DMS79 treated with DMSO at 0.1 percent for 48 hours (cell line): ENCODE results near the gene SBF2.
"Not testable (repeated sequence)": the region's sequence is repeated elsewhere in the genome, so short reads cannot be mapped to it uniquely, and the experiment has no call there.

Experiments used
- DNase-seq: peaks from one replicate; lab custom pipeline; 2025; lab: John Stamatoyannopoulos, UW

The SBF2 gene

GRCh38 chr11:9952511-9953196, 341.4 kb downstream of the SBF2 start:
- DNase-seq: no peak

GRCh38 chr11:9951807-9952206, 342.2 kb downstream of the SBF2 start:
- DNase-seq: no peak

GRCh38 chr11:9950462-9950861, 343.6 kb downstream of the SBF2 start:
- no peak for DNase-seq

GRCh38 chr11:9947231-9947864, 346.7 kb downstream of the SBF2 start:
- no peak for DNase-seq

- DNase-seq: not testable (repeated sequence)
Observed at GRCh38 chr11:9945680-9946079, 348.3 kb downstream of the SBF2 start.

- DNase-seq: no peak
Observed at GRCh38 chr11:9943386-9944110, 350.5 kb downstream of the SBF2 start.

GRCh38 chr11:9941991-9942390, 352.0 kb downstream of the SBF2 start:
- DNase-seq: peak; percentile 74

- not testable (repeated sequence) for DNase-seq
Observed at GRCh38 chr11:9939150-9939549, 354.9 kb downstream of the SBF2 start.

- DNase-seq: no peak
Observed at GRCh38 chr11:9936754-9937153, 357.3 kb downstream of the SBF2 start.

GRCh38 chr11:9932843-9933242, 361.2 kb downstream of the SBF2 start:
- DNase-seq: not testable (repeated sequence)

GRCh38 chr11:9930562-9931331, 363.3 kb downstream of the SBF2 start:
- DNase-seq: not testable (repeated sequence)

GRCh38 chr11:9927670-9928069, 366.3 kb downstream of the SBF2 start:
- no peak for DNase-seq

GRCh38 chr11:9923280-9923679, 370.7 kb downstream of the SBF2 start:
- DNase-seq: no peak

- no peak for DNase-seq
Observed at GRCh38 chr11:9922806-9923205, 371.2 kb downstream of the SBF2 start.

GRCh38 chr11:9916480-9916879, 377.5 kb downstream of the SBF2 start:
- DNase-seq: no peak

GRCh38 chr11:9914064-9914463, 380.0 kb downstream of the SBF2 start:
- no peak for DNase-seq

- no peak for DNase-seq
Observed at GRCh38 chr11:9905960-9906791, 387.8 kb downstream of the SBF2 start.

GRCh38 chr11:9905501-9905951, 388.5 kb downstream of the SBF2 start:
- no peak for DNase-seq

GRCh38 chr11:9903579-9903978, 390.4 kb downstream of the SBF2 start:
- DNase-seq: no peak

GRCh38 chr11:9901943-9902342, 392.1 kb downstream of the SBF2 start:
- no peak for DNase-seq

GRCh38 chr11:9900253-9900652, 393.8 kb downstream of the SBF2 start:
- DNase-seq: not testable (repeated sequence)
